Head of caudate nucleus (tissue), 42 donors: Measurements from ENCODE around the gene RIOK3.
"Not testable (repeated sequence)": the region's sequence is repeated elsewhere in the genome, so short reads cannot be mapped to it uniquely, and the experiment has no call there.

Source experiments
- DNase-seq, 42 donors: peaks; one replicate each; pipeline versions ENCODE4 v3.0.0 to v3.0.0-alpha.2; 2020 to 2021; ENCODE audit warnings: mixed read lengths in 7 of 42
- intact Hi-C: fragments of 100-400 bp; cut with DNase I; formaldehyde crosslinking; loops from one replicate; pipeline ENCODE4 v1.15.0; 2022

Gene RIOK3

DNA sequence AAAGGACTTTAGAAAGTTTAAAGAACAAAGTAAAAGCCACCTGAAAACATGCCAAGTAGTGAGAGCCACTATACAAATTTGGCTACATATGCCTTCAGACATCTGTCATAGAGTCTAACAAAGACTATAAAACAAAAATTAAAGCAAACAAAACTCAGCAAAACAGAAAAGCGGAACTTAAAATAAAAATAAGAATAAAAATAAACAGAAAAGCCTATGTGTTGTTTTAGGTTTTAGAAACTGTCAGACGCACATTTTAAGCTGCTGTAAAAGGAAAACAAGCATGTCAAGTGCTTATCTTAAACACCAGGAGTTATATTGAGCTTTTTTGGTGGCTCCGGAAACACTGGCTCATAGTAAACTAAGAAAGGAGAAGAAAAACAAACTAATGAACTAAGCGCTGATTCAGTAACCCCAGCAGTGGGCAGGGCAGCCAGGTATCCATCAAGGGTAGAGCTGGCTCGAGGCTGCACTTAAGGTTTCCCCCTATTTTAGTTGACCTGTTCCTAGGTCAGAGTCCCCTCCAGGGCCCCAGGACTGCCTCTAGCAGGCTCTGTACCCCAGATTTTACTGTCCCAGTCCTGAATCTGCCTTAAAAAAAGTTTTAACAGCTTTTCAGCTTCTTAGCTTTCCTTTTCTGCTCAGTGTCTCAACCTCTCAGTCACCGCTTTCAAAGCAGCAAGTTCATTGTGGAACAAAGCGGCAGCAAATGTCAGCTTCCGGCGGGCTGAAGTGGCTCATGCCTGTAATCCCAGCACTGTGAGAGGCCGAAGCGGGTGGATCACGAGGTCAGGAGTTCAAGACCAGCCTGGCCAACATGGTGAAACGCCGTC, 34.9 kb downstream of the RIOK3 start:
- intact Hi-C loops: no loop called here
- no peak for DNase-seq

DNA sequence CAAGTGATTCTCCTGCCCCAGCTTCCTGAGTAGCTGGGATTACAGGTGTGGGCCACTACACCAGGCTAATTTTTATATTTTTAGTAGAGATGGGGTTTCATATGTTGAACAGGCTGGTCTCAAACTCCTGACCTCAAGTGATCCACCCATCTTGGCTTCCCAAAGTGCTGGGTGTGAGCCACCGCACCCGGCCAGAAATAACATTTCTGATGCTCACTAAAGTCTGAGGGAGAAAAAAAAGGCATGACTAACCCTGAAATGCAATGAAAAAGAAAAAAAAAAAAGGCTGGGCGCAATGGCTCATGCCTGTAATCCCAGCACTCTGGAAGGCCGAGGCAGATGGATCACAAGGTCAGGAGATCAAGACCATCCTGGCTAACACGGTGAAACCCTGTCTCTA, 36.5 kb downstream of the RIOK3 start:
- DNase-seq, intact Hi-C loops: not testable (repeated sequence)

DNA sequence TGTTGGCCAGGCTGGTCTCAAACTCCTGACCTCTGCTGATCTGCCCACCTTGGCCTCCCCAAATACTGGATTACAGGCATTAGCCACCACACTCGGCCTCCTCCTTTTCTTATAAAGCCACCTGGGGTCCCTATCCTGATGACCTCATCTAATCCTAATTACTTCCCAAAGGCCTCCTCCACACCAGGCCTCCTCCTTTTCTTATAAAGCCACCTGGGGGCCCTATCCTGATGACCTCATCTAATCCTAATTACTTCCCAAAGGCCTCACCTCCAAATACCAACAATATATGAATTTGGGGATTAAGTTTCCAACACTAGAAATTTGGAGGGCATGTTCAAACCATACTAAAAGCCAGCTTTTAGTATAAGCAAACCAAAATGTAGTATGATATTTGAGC, 40.6 kb downstream of the RIOK3 start:
- no peak for DNase-seq
- intact Hi-C loops: no loop called here

DNA sequence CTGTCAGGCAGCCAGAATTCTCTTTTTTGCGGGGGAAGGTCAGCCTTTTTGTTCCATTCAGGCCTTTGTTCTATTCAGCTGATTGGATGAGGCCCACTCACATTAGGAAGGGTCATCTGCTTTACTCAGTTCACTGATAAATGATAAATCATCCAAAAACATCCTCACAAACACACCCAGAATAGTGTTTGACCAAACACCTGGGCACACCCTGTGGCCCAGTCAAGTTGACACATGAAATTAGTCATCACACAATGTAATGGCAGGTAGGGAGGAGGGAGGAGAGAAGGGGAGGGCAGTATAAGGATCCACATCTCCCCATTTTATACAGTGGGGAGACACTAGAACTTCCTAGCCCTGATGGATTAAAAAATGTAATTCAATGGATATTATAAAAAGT, 41.9 kb downstream of the RIOK3 start:
- intact Hi-C loops: no loop called here
- DNase-seq: no peak

DNA sequence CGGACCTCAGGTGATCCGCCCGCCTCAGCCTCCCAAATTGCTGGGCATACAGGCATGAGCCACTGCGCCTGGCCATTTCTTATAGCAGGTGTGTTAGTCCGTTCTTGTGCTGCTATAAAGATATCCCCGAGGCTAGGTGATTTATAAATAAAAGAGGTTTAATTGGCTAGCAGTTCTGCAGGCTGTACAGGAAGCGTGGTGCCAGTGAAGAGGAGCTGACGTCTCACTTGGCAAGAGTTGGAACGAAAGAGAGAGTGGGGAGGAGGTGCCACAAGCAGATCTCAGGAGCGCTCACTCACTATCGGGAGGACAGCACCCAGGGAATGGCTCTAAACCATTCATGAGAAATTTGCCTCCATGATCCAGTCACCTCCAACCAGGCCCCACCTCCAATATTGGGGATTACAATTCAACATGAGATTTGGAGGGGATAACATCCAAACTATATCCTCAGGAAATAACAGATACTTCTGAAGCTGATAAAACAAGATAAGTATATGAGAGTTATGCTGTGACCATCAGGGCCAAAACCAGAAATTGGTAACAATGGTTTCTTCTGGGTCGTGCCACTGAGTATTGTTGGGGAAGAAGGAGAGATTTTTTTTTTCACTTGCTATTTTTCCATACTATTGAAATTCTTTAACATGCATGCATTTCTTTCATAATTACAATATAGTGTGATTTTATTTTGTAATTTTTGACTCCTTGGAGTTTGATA, 42.8 kb downstream of the RIOK3 start:
- intact Hi-C loops: no loop called here
- no peak for DNase-seq

DNA sequence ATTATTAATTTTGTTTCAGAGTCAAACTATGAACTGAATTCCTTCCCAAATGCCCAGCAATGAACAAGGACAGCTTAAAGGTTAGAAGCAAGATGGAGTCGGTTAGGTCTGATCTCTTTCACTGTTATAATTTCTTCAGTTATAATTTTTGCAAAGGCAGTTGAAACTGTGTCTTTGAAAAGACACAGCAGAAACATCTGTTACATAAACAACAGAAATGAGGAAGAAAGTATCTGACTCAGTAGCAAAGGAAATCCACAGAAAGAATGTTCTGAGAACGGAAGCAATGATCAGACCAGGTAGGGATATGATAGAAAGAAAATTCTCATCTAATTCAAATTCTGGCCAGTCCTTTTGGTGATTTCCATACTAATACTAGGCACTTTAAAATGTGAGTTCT, 45.0 kb downstream of the RIOK3 start:
- intact Hi-C loops: no loop called here
- DNase-seq: no peak

DNA sequence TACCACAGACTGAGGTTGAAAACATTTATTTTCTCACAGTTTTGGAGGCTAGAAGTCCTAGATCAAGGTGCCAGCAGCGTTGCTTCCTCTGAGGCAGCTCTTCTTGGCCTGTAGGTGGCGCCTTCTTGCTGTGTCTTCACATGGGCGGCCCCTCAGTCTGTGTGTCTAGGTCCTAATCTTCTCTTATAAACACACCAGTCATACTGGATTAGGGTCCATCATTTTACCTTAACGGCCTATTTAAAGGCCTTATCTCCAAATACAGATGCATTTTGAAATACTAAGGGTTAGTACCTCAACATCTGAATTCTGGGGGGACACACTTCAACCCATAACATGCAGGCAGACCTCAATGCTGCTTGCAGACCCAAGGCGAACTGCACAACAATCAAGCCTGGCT, 45.8 kb downstream of the RIOK3 start:
- intact Hi-C loops: no loop called here
- DNase-seq: peak; percentile 55 to 93 (median 82)

DNA sequence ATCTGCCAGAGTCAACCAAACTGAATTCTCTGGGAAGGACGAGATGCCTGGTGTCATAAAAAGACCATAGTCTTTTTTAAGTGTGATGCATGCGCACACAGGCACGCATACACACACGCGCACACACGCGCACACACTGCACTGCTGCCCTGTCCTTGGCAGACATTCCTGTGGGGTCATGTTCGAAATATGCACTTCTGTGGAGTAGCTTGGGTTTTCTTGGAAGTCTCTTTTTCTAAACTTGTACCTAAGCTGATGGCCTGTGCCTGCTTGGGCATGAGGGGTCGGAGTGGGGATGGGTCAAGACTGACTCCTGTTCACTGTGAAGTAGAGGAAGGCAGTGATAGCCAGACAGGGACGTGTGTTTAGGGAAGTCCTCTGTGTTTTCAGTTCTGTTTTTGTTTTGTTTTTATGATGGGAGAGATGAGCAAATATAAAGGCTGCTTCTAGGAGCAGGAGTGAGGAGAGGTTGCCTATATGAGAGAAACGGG, 46.2 kb downstream of the RIOK3 start:
- no peak for DNase-seq
- intact Hi-C loops: no loop called here

DNA sequence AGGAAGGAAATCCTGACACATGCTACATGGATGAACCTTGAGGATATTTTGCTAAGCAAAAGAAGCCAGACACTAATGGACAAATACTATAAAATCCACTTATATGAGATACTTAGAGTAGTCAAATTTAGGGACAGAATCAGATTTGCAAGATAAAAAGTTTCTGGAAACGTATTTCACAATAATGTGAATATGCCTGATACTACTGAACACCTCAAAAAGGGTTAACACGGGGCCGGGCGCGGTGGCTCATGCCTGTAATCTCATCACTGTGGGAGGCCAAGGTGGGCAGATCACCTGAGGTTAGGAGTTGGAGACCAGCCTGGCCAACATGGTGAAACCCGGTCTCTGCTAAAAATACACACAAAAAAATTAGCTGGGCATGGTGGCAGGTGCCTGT, 48.5 kb downstream of the RIOK3 start:
- intact Hi-C loops: loop anchor here (2.0 to 10.0 kb wide), 3 partner anchors 49 to 313 kb away; partner anchors contain the start of genes NPC1 and RIOK3
- DNase-seq: no peak

DNA sequence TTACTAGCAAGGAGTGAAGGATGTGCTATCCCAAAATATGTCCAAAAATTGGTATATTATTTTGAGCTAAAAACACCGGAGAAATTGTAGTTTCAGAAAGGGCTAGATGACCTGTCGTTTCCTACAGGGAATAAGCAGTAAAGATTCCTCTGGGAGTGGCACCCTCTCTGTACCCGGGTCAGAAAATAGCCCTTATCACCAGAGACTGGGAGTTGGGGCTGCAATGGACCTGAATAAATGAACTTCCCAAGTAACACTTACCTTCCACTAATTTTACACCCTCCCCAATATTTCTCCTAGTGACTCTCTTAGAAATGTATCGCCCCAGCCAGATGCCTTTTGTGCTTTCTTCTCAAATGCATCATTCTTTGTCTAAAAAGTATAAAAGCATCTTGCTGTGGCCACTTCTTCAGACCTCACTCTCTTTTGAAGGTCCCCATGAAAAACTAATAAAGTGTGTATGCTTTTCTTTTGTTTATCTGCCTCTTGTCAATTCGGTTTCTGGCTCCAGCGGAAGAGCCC, 49.5 kb downstream of the RIOK3 start:
- intact Hi-C loops: loop anchor here (2.0 to 10.0 kb wide), 3 partner anchors 50 to 312 kb away; partner anchors contain the start of genes NPC1 and RIOK3
- DNase-seq: no peak

DNA sequence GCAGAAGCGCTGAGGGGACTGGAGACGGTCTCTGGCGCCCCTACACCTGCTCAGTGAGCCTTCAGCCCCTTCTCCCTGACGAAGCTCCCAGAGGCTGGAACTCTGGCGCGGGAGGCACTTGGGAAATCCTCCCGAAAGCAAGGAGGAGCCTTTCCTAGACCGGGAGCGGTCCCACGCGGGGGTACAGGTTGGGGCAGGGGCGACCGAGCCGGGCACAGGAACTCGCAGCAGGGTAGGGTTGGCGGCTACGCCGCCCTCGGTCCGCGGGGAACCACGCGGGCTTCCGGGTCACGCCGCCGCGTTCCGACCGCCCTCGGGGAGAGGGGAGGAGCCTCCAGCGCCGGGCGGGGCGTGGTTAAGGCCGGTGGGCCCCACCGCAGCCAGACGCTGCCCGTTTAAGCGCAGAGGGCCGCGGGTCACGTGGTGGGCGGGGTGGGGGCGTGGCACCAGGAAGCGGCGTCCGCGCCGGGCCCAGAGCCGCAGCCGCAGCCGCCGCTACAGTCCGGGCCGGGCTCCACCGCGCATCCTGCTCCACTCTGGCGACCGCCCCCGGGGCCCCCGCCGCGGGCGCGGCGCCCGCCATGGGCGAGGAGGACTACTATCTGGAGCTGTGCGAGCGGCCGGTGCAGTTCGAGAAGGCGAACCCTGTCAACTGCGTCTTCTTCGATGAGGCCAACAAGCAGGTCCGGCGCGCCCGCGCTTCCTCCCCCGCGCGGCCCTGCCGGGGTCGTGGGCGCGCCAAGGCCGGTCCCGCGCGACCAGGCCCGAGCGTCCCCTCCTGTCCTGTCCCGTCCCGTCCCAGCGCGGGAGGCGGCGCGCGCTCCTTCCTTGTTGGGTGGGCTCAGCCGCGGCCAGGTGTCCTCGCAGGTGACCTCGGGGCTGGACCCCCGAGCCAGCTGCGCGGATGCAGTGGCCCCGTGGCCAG, 50.2 kb downstream of the RIOK3 start, which contains the start of gene RMC1:
Gene RMC1 (plus strand): TSS at position 474 of the 925 bp plus-strand sequence. CDS start 108 bp downstream, at position 582.
- peak; percentile 88 to 100 (median 98) for DNase-seq
- intact Hi-C loops: loop anchor here (2.0 to 10.0 kb wide), 3 partner anchors 50 to 312 kb away; partner anchors contain the start of genes NPC1 and RIOK3

DNA sequence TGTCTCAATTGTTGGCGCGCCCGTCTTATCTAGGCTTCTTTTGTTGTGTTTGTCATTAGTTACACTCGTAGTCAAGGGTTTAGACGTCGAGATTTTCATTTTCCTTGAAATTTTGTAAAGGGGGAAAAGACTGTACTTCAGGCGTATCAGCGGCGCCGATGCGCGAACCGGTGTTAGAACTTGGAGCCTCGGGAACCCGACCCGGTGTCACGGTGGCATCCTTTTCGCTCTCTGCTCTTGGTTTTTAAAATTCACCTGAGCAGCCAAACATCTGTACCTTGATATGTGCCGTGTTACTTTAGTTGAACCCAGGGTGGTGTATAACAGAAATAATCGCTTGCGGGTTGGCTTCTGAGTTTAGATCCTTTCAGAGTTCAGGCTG, 50.9 kb downstream of the RIOK3 start:
- intact Hi-C loops: loop anchor here (2.0 to 10.0 kb wide), 3 partner anchors 51 to 311 kb away; partner anchors contain the start of genes NPC1 and RIOK3
- peak in 8 of 42 donors; percentile 22 to 53 (median 26) for DNase-seq

DNA sequence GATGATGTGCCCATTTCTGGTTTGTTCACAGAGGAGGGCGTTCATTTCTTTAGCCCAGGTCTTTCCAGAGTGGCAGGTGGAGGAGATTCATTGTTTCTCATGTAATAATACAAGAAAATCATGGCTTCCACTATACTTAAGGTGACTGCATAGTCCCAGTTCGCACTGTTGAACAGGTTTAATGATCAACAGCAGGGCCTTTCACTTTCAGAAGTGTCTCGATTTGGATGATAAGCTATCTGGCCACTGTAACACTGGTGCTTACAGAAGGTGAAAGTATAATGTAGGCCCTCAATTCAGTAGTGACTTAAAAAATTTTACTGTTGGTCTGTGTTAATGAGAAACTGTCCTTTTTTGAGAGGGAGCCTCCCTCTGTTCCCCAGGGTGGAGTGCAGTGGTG, 51.6 kb downstream of the RIOK3 start:
- no peak for DNase-seq
- intact Hi-C loops: loop anchor here (5.0 to 10.0 kb wide), 2 partner anchors 83 to 310 kb away; partner anchors contain the start of gene NPC1

DNA sequence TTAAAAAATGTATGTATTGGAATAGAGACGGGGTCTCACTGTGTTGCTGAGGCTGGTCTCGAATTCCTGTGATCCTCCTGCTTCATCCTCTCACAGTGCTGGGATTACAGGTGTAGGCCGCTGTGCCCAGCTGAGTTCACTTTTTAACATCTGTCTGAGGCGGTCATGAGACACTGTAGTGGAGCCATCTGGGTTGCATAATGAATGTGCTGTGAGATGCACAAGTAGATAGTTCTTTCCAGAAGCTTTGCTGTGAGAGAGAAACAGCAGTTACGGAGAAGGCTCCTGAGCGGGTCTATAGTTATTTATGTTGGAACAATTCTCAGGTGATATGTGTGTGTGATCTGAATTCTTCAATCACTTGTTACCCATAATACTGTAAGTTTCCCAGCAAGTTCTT, 53.3 kb downstream of the RIOK3 start:
- DNase-seq: peak in 1 of 42 donors; percentile 12
- intact Hi-C loops: loop anchor here (10.0 kb wide), 1 partner anchor 308 kb away; no protein-coding TSS in a partner anchor

DNA sequence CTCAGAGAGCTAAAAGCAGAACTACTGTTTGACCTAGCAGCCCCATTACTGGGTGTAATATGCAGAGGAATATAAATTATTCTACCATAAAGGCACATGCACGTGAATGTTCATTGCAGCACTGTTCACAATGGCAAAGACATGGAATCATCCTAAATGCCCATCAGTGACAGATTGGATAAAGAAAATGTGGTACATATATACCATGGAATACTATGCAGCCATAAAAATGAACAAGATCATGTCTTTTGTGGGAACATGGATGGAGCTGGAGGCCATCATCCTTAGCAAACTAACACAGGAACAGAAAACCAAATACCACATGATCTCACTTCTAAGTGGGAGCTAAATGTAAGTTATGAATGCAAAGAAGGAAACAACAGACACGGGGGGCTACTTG, 57.8 kb downstream of the RIOK3 start:
- intact Hi-C loops: not testable (repeated sequence)

DNA sequence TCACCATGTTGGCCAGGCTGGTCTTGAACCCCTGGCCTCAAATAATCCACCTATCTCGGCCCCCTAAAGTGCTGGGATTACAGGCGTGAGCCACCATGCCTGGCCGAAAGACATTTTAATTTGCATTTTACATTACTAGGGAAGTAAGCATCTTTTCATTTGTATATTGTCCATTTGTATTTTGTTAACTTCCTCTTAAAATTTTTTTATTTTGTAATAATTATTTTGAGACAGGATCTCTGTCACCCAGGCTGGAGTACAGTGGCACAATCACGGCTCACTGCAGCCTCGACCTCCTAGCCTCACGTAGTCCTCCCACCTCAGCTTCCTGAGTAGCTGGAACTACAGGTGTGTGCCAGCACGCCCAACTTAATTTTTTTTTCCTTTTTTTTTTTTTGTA, 59.1 kb downstream of the RIOK3 start:
- DNase-seq, intact Hi-C loops: not testable (repeated sequence)

More for the DNA sequence above, 57.8 kb downstream of the RIOK3 start:
- not testable (repeated sequence) for DNase-seq

DNA sequence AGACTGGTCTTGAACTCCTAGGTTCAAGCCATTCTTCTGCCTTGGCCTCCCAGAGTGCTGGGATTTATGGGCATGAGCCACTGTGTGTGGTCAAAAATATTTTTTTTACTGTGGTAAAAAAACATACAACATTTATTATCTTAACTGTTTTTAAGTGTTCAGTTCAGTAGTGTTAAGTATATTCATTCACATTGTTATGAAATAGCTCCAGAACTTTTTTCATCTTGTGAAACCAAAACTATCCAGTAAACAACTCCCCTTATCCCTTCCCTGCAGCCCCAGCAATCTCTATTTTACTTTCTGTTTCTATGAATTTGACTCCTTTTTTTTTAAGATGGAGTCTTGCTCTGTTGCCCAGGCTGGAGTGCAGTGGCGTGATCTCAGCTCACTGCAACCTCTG, 59.6 kb downstream of the RIOK3 start:
- intact Hi-C loops: no loop called here
- DNase-seq: no peak

DNA sequence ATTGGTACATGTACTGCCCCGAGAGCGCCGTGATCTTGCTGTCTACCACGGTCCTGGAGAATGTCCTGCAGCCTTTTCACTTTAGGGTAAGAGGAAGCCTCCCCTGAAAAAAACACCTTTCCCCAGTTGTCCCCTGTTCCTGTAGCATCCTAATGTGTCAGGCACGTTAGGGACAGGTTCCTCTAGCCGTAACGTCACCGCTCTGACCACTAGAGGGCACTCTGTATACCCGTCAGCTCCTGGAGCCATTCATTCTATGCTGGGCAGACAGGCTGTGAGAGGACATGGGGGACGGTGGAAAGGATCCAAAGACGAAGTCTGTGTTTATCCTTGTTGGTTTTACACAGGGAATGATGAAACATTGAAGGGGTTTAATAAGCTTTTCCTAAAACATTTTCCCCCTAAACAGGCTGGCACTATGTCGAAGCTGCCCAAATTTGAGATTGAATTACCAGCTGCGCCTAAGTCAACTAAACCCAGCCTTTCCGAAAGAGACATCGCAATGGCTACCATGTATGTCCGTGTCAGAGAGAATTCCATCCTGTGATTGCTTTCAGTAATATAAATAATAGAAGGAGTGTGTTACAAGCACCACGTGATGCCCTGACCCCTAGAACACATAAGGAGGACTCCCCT, 62.9 kb downstream of the RIOK3 start:
- intact Hi-C loops: loop anchor here (5.0 kb wide), 1 partner anchor 71 kb away; the partner anchor contains the start of gene NPC1
- peak; percentile 54 to 93 (median 84) for DNase-seq
